Large intestine (tissue), 3 donors: ENCODE data around the gene SPINDOC. TPM values are rescaled to one million over a fixed set of nuclear protein-coding genes. Genes with fewer than 3 reads are reported as not detected.
A peak's percentile ranks its signal among the peaks of the same experiment; 100 is the strongest.
"Not testable (repeated sequence)": the region's sequence is repeated elsewhere in the genome, so short reads cannot be mapped to it uniquely, and the experiment has no call there.

ENCODE experiments used
- DNase-seq, 2 donors: peaks; one replicate each; pipeline versions ENCODE4 v3.0.0 to v3.0.0-alpha.2; 2013
- H3K27ac ChIP-seq: one replicate; pipeline ENCODE4 v1.5.1; 2013; ENCODE audit warnings: low read length
- H3K27me3 ChIP-seq: 2 replicates; pipeline ENCODE4 v1.6.1; 2013; ENCODE audit warnings: low read length; ENCODE audit not compliant: control insufficient read depth, insufficient read depth
- H3K36me3 ChIP-seq: 2 replicates; pipeline ENCODE4 v1.6.1; 2013; ENCODE audit warnings: low read length; ENCODE audit not compliant: control insufficient read depth, insufficient read depth
- H3K4me1 ChIP-seq: one replicate; pipeline ENCODE4 v1.6.1; 2013; ENCODE audit warnings: low read length; ENCODE audit not compliant: control insufficient read depth, insufficient read depth
- H3K4me3 ChIP-seq: one replicate; pipeline ENCODE4 v1.5.1; 2013; ENCODE audit warnings: low read length
- H3K9me3 ChIP-seq: one replicate; pipeline ENCODE4 v1.6.1; 2013; ENCODE audit warnings: mild to moderate bottlenecking, low read depth, low read length, moderate library complexity; ENCODE audit not compliant: control insufficient read depth
- WGBS: methylation state at CpG from one replicate; pipeline ENCODE4 v1.1.5; 2013; ENCODE audit warnings: low lambda C conversion rate; ENCODE audit not compliant: insufficient coverage; 5-methylcytosine and 5-hydroxymethylcytosine counted together
- polyA plus RNA-seq: library from polyadenylated mRNA; unstranded; fragments of 120-200 nt; gene quantifications from one replicate; pipeline ENCODE4 v1.2.1, GENCODE V29; 2013

Gene SPINDOC
- polyA plus RNA-seq, 1 donor, result 21.9 TPM

- H3K4me1 ChIP-seq, result peaks cover 41% of the 10 kb centered on the region
Measured at GRCh38 chr11:63853476-63853875, 40.2 kb downstream of the SPINDOC start.

GRCh38 chr11:63854696-63855095 lies 41.4 kb downstream of the SPINDOC start:
- H3K36me3 ChIP-seq, result peaks cover 10% of the 10 kb centered on the region
- H3K4me3 ChIP-seq, result no peak overlapping the region
- no peaks in the 10 kb centered on the region for H3K27me3 ChIP-seq
- peaks cover 2% of the 10 kb centered on the region for H3K9me3 ChIP-seq
- WGBS, result 94% methylated on average over 3 of the region's 4 CpGs
- no peak for DNase-seq
- peak overlapping the region; percentile 93 for H3K27ac ChIP-seq
- peaks cover 47% of the 10 kb centered on the region for H3K4me1 ChIP-seq

More at GRCh38 chr11:63853476-63853875, 40.2 kb downstream of the SPINDOC start:
- no peak overlapping the region for H3K4me3 ChIP-seq
- DNase-seq, result no peak
- H3K9me3 ChIP-seq, result peaks cover 2% of the 10 kb centered on the region
- no CpG with 5 or more reads among the region's 3 CpGs for WGBS
- H3K36me3 ChIP-seq, result peaks cover 16% of the 10 kb centered on the region
- H3K27me3 ChIP-seq, result no peaks in the 10 kb centered on the region
- no peak overlapping the region for H3K27ac ChIP-seq

GRCh38 chr11:63855975-63856374 lies 42.7 kb downstream of the SPINDOC start:
- H3K27ac ChIP-seq, result peak overlapping the region; percentile 93
- WGBS, result no CpG with 5 or more reads among the region's 2 CpGs
- DNase-seq, result peak; percentile 93 to 96
- peaks cover 2% of the 10 kb centered on the region for H3K9me3 ChIP-seq
- peaks cover 44% of the 10 kb centered on the region for H3K4me1 ChIP-seq
- no peak overlapping the region for H3K4me3 ChIP-seq
- H3K36me3 ChIP-seq, result peaks cover 10% of the 10 kb centered on the region
- no peaks in the 10 kb centered on the region for H3K27me3 ChIP-seq

GRCh38 chr11:63858628-63859550 lies 45.6 kb downstream of the SPINDOC start:
- Histone ChIP-seq H3K36me3 (peaks cover 25% of the 10 kb centered on the region), H3K27me3 (no peaks in the 10 kb centered on the region), H3K4me3 (no peak overlapping the region), H3K4me1 (peaks cover 39% of the 10 kb centered on the region), H3K27ac (peak overlapping the region; percentile 78), H3K9me3 (peaks cover 2% of the 10 kb centered on the region)
- WGBS, result 80% methylated on average over 1 of the region's 11 CpGs
- peak; percentile 92 to 97 for DNase-seq

- DNase-seq, result peak in 1 of 2 donors; percentile 61
- Histone ChIP-seq H3K27ac (peak overlapping the region; percentile 4), H3K9me3 (no peaks in the 10 kb centered on the region), H3K27me3 (no peaks in the 10 kb centered on the region), H3K4me1 (peaks cover 38% of the 10 kb centered on the region), H3K4me3 (no peak overlapping the region), H3K36me3 (peaks cover 22% of the 10 kb centered on the region)
- no CpG with 5 or more reads among the region's 4 CpGs for WGBS
Measured at GRCh38 chr11:63862923-63863322, 49.7 kb downstream of the SPINDOC start.

GRCh38 chr11:63863620-63864019 lies 50.4 kb downstream of the SPINDOC start:
- not testable (repeated sequence) for H3K9me3 ChIP-seq, H3K27ac ChIP-seq, H3K27me3 ChIP-seq, DNase-seq, H3K4me3 ChIP-seq
- H3K36me3 ChIP-seq, result peaks cover 22% of the 10 kb centered on the region
- H3K4me1 ChIP-seq, result peaks cover 35% of the 10 kb centered on the region
- WGBS, result 100% methylated on average over 4 of the region's 6 CpGs

- no peaks in the 10 kb centered on the region for H3K27me3 ChIP-seq
- H3K4me3 ChIP-seq, result no peak overlapping the region
- H3K9me3 ChIP-seq, result no peaks in the 10 kb centered on the region
- peaks cover 18% of the 10 kb centered on the region for H3K36me3 ChIP-seq
- H3K27ac ChIP-seq, result no peak overlapping the region
- peak in 1 of 2 donors; percentile 73 for DNase-seq
- WGBS, result 67% methylated on average over 3 of the region's 4 CpGs
- H3K4me1 ChIP-seq, result peaks cover 47% of the 10 kb centered on the region
Measured at GRCh38 chr11:63866211-63866610, 53.0 kb downstream of the SPINDOC start.

GRCh38 chr11:63867511-63867910 lies 54.3 kb downstream of the SPINDOC start:
- Histone ChIP-seq H3K4me3 (no peak overlapping the region), H3K27me3 (no peaks in the 10 kb centered on the region), H3K27ac (no peak overlapping the region), H3K4me1 (peaks cover 56% of the 10 kb centered on the region), H3K36me3 (peaks cover 11% of the 10 kb centered on the region), H3K9me3 (no peaks in the 10 kb centered on the region)
- no peak for DNase-seq
- WGBS, result no CpG with 5 or more reads among the region's 4 CpGs

- peak overlapping the region; percentile 61 for H3K27ac ChIP-seq
- H3K9me3 ChIP-seq, result no peaks in the 10 kb centered on the region
- DNase-seq, result no peak
- peaks cover 61% of the 10 kb centered on the region for H3K4me1 ChIP-seq
- H3K36me3 ChIP-seq, result peaks cover 5% of the 10 kb centered on the region
- H3K27me3 ChIP-seq, result no peaks in the 10 kb centered on the region
- no peak overlapping the region for H3K4me3 ChIP-seq
- WGBS, result no CpG with 5 or more reads among the region's 9 CpGs
Measured at GRCh38 chr11:63868399-63869064, 55.3 kb downstream of the SPINDOC start.

- Histone ChIP-seq H3K27ac (peak overlapping the region; percentile 61), H3K4me3 (no peak overlapping the region), H3K9me3 (no peaks in the 10 kb centered on the region), H3K27me3 (no peaks in the 10 kb centered on the region), H3K36me3 (peaks cover 3% of the 10 kb centered on the region), H3K4me1 (peaks cover 66% of the 10 kb centered on the region)
- DNase-seq, result peak in 1 of 2 donors; percentile 64
- WGBS, result no CpG with 5 or more reads among the region's 7 CpGs
Measured at GRCh38 chr11:63869171-63869591, 55.9 kb downstream of the SPINDOC start.
